Epithelial cell of prostate (primary cell): ENCODE results near the gene ACER3.
"Not testable (repeated sequence)": the region's sequence is repeated elsewhere in the genome, so short reads cannot be mapped to it uniquely, and the experiment has no call there.

Experiments used
- DNase-seq: peaks from one replicate; pipeline ENCODE4 v3.0.0-alpha.2; 2011; ENCODE audit warnings: low read depth, low spot score
- H3K27ac ChIP-seq: fragments of 450-650 bp; 2 replicates; pipeline ENCODE4 v1.5.1; 2017; ENCODE audit warnings: mild to moderate bottlenecking

The ACER3 gene

GRCh38 chr11:76835928-76836612, 24.6 kb upstream of the ACER3 start:
- no peak for DNase-seq
- H3K27ac ChIP-seq = no peak overlapping the region

DNA sequence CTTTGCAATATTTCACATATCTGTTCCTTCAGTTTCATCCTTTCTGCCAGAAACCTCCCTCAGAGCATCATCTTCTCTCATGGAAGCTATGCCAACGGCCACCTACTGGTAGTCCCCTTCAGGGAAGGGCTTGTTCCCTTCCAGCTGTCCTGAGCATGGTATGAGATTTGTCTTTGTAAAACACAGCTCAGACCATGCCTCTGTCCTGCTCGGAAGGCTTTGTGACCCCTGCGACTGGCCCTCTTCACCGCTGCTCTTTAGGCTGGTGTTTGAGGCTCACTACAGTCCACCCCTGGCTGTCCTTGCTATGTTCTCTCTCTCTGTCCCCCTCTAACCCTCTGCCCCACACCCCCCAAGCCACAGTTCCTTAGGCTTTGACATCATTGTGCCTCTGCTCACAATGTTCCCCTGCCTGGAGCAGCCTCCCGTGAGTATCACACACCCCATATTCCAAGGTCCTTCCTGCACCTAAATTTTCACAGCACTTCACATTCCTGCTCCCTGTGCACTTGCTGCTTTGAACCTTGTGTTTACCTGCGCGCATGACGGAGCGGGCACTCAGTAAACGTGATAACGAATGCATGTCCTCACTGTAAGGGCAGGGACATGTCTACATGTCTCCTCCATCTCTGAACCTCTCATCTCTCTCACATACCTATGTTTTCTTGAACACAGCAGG, 24.0 kb upstream of the ACER3 start:
- H3K27ac ChIP-seq = no peak overlapping the region
- DNase-seq = no peak

DNA sequence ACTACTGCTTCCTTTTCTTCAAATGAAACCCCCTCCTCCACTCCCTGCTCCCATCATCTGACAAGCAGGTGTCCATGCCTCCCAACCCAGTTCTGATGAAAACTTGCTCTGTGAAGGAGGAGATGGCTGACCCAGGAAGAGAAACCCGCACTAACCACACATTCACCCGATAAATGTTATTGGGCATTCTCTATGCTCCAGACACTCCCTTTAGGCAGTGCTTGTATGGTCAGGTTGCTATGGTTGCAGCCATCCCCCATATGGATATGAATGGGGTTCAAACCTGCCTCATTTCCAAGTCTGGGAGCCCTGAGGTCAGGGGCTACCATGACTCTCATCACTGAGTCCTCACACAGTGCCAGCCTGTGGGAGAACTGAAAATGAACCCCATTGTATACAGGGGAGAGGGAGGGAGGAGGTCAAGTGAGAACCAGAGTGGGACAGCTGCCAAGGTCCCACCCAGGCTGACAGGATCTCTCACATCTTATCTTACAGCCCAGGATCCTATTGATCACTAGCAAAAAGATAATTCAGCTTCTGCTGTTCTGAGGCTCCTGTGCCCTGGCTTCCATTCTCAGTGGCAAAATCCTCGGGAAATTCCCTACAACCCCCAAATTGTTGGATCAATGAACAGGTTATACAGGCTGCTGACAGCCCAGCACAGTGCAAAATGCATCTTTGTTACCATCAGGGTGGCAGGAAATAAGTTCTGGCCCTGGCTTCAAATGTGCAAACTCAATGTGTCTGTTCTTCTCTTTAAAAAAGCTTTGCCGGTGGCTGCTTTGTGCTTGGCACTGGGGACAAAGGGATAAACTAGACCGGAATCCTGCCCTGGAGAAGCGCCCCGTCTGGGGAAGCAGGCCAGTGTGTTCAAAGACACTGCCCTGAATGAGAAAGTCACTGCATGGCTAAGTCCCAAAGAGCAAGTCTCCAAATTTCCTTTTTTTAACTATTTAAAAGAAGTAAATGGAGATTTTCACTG, 22.7 kb upstream of the ACER3 start:
- no peak for DNase-seq
- no peak overlapping the region for H3K27ac ChIP-seq

DNA sequence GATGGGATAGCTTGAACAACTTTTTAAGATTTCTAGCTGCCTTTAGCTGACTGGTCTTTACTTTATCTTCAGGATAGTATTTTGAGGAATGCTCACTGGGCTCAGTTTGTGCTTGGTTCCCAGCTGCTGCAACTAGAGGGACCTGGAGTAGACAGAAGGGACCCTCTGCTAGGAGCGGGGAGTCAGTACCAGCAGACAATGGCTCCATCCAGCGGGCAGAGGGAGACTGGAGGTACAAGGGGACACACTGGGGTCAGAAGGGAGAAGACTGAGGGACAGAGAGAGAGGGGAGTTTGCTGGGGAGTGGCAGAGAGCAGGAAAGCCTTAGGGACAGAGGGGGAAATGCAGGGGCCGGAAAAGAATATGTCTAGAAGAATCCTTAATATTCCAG, 22.0 kb upstream of the ACER3 start:
- no peak overlapping the region for H3K27ac ChIP-seq
- DNase-seq = no peak

GRCh38 chr11:76839311-76839710, 21.4 kb upstream of the ACER3 start:
- no peak for DNase-seq
- H3K27ac ChIP-seq = no peak overlapping the region

GRCh38 chr11:76841923-76842452, 18.7 kb upstream of the ACER3 start:
- DNase-seq = no peak
- no peak overlapping the region for H3K27ac ChIP-seq

- no peak overlapping the region for H3K27ac ChIP-seq
- DNase-seq = no peak
Measured at GRCh38 chr11:76843907-76844306, 16.8 kb upstream of the ACER3 start.

GRCh38 chr11:76844511-76844910, 16.2 kb upstream of the ACER3 start:
- no peak for DNase-seq
- H3K27ac ChIP-seq = no peak overlapping the region

- no peak overlapping the region for H3K27ac ChIP-seq
- DNase-seq = no peak
Measured at GRCh38 chr11:76845069-76845468, 15.6 kb upstream of the ACER3 start.

- H3K27ac ChIP-seq = no peak overlapping the region
- no peak for DNase-seq
Measured at GRCh38 chr11:76846441-76846840, 14.3 kb upstream of the ACER3 start.

- no peak for DNase-seq
- no peak overlapping the region for H3K27ac ChIP-seq
Measured at GRCh38 chr11:76849376-76849775, 11.3 kb upstream of the ACER3 start.

GRCh38 chr11:76850130-76850529, 10.6 kb upstream of the ACER3 start:
- H3K27ac ChIP-seq = no peak overlapping the region
- DNase-seq = no peak

- DNase-seq = no peak
- no peak overlapping the region for H3K27ac ChIP-seq
Measured at GRCh38 chr11:76850815-76851214, 9.9 kb upstream of the ACER3 start.

DNA sequence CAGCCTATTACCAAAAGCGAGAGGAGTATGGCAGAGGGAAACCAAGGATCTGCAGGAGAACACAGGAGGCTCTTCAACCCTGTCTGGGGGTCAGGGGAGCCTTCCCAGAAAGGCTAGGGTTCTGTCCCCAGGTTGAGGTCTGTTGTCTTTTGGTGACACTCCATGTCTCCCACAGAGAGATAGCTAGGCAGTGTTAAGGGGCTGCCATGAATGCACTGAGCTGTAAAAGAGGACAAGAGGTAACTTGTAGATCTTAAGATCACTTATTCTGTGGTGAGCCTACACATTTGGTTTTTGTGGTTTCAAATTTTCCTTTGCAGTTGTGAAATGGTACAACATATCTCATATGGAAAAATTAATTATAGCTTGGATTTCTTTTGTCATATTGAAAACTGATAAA, 6.0 kb upstream of the ACER3 start:
- DNase-seq = no peak
- no peak overlapping the region for H3K27ac ChIP-seq

- not testable (repeated sequence) for H3K27ac ChIP-seq, DNase-seq
Measured at GRCh38 chr11:76855670-76856069, 5.0 kb upstream of the ACER3 start.

- no peak for DNase-seq
- no peak overlapping the region for H3K27ac ChIP-seq
Measured at GRCh38 chr11:76856106-76856505, 4.6 kb upstream of the ACER3 start.

GRCh38 chr11:76856571-76856970, 4.1 kb upstream of the ACER3 start:
- H3K27ac ChIP-seq = no peak overlapping the region
- no peak for DNase-seq

DNA sequence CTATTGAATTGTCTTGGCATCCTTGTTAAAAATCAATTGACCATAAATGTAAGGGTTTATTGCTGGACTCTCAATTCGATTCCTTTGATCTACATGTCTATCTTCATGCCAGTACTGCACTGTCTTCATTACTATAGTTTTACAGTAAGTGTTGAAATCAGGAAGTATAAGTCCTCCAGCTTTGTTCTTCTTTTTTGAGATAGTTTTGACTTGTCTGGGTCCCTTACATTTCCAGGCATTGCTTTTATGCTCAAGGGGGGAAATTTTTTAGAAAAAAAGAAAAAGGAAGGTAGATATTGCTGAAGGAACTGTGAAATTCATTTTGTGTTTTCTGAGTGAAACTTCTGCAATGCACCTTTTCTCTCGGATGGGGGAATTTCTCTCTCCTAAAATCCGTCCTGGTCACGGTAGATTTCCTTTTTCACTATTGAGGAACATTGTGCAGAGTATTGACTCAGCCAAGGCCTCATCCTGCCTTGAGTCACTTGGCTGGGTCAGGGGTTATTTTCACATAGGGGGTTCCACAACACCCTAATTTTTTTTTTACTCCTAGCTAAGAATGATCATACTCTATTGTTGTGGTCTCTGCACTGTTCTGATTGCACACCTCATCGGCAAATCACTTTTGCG, 2.8 kb upstream of the ACER3 start:
- DNase-seq = no peak
- H3K27ac ChIP-seq = no peak overlapping the region

DNA sequence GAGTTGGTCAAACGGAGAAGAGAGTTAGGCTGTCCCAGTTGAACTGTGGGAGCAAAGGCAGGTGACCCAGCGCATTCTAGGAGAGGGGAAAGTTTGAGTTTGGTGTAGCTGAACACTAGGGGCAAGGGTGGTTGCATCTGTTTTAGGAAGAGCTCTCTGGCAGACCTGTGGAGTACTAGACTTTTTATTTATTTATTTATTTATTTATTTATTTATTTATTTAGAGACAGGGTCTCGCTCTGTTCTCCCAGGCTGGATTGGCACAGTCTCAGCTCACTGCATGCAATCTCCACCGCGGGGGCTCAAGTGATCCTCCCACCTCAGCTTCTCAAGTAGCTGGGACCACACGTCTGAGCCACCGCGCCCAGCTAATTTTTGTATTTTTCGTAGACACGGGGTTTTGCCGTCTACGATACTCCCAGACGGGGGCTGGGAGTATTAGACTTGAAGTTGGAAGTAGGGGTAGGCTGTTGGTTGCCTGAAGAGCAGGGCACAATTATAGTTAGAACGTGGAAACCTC, 950 bp upstream of the ACER3 start:
- peak overlapping the region; percentile 66 for H3K27ac ChIP-seq
- no peak for DNase-seq

GRCh38 chr11:76861490-76861953, 804 bp downstream of the ACER3 start:
- no peak for DNase-seq
- H3K27ac ChIP-seq = peak overlapping the region; percentile 66
